HG03432 (cell line): ENCODE data around the gene LRRC9.

Experiments used
- ATAC-seq: cut with Tn5 transposase; IDR thresholded peaks from one replicate; pipeline ENCODE4 v1.9.1; 2021; ENCODE audit warnings: mild to moderate bottlenecking, moderate library complexity; ENCODE audit not compliant: unreplicated experiment

Gene LRRC9

DNA sequence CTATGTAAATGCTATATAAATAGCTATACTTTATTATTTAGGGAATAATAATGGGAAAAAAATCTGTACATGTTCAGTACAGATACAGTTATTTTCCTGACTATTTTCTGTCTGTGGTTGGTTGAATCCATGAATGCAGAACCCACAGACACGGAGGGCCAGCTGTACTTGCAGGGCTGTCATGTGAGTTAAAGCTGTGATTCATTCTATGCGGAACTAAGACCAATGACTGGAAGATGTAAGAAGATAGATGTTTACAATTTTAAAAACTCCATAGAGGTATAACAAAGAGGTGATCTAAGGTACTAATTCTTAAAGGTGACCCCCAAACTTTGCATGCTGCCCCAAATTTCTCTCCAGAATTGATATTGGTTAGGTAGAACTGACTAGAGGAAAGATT is 186.4 kb downstream of the LRRC9 start:
- no peak for ATAC-seq

DNA sequence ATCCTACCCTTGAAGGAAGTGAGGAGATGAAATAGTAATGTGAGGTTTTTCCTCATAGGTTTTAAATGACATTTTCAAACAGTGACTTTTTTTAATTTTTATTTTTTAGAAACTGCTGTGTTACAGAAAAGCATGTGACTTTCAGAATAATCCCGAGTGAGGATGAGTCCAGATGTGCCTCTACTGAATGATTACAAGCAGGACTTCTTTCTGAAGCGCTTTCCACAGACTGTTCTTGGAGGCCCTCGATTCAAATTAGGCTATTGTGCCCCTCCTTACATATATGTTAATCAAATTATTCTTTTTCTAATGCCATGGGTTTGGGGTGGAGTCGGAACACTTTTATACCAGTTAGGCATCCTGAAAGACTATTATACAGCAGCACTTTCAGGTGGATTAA is 187.5 kb downstream of the LRRC9 start:
- ATAC-seq, result no peak

DNA sequence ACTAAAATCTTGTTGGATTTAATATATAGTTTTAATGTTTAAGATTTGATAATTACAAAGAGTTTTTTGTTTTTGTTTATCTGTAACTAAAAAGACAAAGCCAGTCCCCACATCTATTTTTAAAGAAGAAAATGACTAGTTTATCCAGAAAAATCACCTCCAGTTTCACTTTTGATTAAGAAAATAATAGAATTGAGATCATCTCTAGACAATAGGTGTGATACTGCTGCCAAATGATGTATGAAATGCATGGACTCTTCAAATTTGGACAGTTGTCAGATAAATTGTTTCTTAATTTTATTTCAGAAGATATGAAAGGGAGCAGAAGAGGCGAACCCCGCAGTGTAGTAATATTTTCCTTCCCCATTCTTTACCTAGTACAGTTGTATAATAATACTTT is 191.8 kb downstream of the LRRC9 start:
- no peak for ATAC-seq
